WTC11 (cell line): ENCODE results near the gene NAALADL2.

Source experiments
- CTCF ChIP-seq: fragments of 200-600 bp; IDR thresholded peaks from 2 replicates; pipeline ENCODE4 v1.8.0; 2022; ENCODE audit warnings: antibody characterized with exemption
- E2F4 ChIP-seq: sonication (generic); formaldehyde crosslinking; IDR thresholded peaks from 2 replicates; pipeline ENCODE4 v1.8.1; 2022; ENCODE audit warnings: low read depth, mild to moderate bottlenecking, moderate library complexity, missing genetic modification reagents, borderline replicate concordance
- NFYB ChIP-seq: sonication (generic); formaldehyde crosslinking; conservative IDR thresholded peaks from 2 replicates; pipeline ENCODE4 v1.8.0; 2022; ENCODE audit warnings: low read depth, missing genetic modification reagents

- TF ChIP-seq CTCF (no peak), NFYB (CRISPR knock-in tag) (no peak), E2F4 (CRISPR knock-in tag) (no peak)
Measured at GRCh38 chr3:174844746-174845145, 14.4 kb upstream of the NAALADL2 start.
